BLaER1 (cell line): Measurements from ENCODE around the gene CLSTN2.

Experiments
- H3K27ac ChIP-seq: shearing (Covaris generic); formaldehyde crosslinking; 2 replicates; pipeline ENCODE4 v1.8.1; 2022
- H3K27me3 ChIP-seq: shearing (Covaris generic); formaldehyde crosslinking; 2 replicates; pipeline ENCODE4 v1.8.1; 2022
- H3K36me3 ChIP-seq: shearing (Covaris generic); formaldehyde crosslinking; 2 replicates; pipeline ENCODE4 v1.8.1; 2022
- H3K4me1 ChIP-seq: shearing (Covaris generic); formaldehyde crosslinking; 2 replicates; pipeline ENCODE4 v1.8.1; 2022
- H3K4me2 ChIP-seq: shearing (Covaris generic); formaldehyde crosslinking; 2 replicates; pipeline ENCODE4 v1.8.1; 2022
- H3K4me3 ChIP-seq: shearing (Covaris generic); formaldehyde crosslinking; 2 replicates; pipeline ENCODE4 v1.8.1; 2022
- H3K9ac ChIP-seq: shearing (Covaris generic); formaldehyde crosslinking; 2 replicates; pipeline ENCODE4 v1.8.1; 2022
- H3K9me3 ChIP-seq: shearing (Covaris generic); formaldehyde crosslinking; 2 replicates; pipeline ENCODE4 v1.8.1; 2022
- H4K20me1 ChIP-seq: shearing (Covaris generic); formaldehyde crosslinking; 2 replicates; pipeline ENCODE4 v1.8.1; 2022
- Cebpa-rat ChIP-seq: shearing (Covaris generic); IDR thresholded peaks from 2 replicates; pipeline ENCODE4 v1.8.1; 2022

Gene CLSTN2

DNA sequence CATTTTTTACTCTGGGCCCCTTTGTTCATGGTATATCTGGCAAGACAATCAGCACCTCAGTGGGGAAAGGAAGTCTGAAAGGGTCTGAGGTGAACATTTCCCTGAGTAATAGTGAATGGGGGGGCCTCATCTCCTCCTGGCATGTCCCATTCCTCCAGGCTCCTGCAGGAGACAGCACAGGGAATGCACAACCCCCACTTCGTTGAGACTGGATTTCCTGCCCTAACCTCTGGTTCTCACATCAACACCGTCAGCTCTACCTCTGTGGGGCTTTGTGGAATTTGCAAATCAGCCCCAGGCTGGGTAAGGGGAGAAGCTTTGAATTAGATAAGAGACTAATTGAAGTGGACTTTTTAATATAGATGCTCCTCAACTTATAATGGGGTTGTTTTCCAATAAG lies 574.5 kb downstream of the CLSTN2 start:
- Histone ChIP-seq H3K4me1 (no peaks in the 10 kb centered on the region), H3K9ac (no peak overlapping the region), H3K4me3 (no peak overlapping the region), H4K20me1 (no peaks in the 10 kb centered on the region), H3K4me2 (no peak overlapping the region), H3K27me3 (no peaks in the 10 kb centered on the region), H3K36me3 (no peaks in the 10 kb centered on the region), H3K27ac (no peak overlapping the region), H3K9me3 (no peaks in the 10 kb centered on the region)
- no peak for TF ChIP-seq Cebpa-rat

DNA sequence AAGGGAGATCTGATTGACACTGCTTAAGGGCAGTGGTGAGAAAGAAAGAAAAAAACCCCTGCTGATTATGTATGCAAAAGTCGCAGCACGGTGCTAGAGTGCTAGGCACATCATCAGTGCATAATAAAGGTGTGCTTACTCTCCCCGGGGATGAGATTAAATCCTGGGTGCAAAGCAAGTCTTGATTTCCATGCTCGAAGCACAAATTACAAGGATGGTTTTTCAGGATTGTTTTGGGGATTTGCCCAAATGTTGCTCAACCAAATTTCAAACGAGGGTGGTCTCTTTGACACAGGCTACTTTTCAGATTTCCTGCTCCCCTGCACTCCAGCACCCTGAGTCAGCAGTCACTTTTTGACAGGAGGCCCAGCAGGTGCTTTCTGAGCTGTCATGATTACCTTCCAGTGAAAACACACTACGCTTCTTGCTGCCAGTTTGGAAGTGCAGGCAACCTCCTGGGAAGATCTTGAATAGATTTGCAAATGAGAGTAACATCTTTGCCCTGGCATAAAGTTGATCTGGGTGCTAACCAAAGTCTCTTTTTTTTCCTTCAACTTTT lies 575.4 kb downstream of the CLSTN2 start:
- Histone ChIP-seq H3K27me3 (no peaks in the 10 kb centered on the region), H3K4me3 (no peak overlapping the region), H4K20me1 (no peaks in the 10 kb centered on the region), H3K9ac (no peak overlapping the region), H3K9me3 (no peaks in the 10 kb centered on the region), H3K4me2 (no peak overlapping the region), H3K36me3 (no peaks in the 10 kb centered on the region), H3K27ac (no peak overlapping the region), H3K4me1 (no peaks in the 10 kb centered on the region)
- no peak for TF ChIP-seq Cebpa-rat

DNA sequence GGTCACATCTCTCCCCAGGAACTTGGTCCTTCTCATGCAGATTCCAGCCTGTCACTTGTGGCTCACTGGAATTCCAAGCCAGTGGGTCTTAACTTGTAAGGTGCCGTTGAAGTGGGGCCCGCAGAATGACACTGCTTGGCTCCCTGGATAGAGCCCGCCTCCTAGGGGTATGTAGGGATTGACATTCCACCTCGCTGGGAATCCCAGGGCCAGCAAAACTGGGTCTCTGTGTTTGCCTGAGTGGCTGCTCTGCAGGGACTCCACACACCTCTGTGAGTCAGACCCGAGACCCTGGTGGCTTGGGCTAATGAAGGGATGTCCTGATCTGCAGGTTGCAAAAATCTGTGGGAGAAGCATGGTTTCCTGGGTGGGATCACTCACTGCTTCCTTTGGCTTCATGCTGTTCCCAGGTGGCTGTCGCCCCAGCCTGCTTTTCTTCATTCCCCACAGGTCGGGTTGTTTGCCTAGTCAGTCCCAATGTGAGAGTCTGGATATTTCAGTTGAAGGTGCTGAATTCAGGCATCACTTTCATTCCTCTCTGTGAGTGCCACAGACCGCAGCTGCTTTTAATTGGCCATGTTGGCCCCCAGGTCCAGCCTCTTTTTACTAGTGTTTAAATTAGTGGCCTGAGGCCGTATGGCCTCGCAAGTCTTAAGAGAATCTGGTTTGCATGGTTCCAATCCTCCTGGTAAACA lies 586.9 kb downstream of the CLSTN2 start:
- H3K9me3 ChIP-seq: 0 out of 2 replicates have a peak, but pooled peaks cover 12% of the 10 kb centered on the region
- H3K27ac ChIP-seq: no peak overlapping the region
- no peaks in the 10 kb centered on the region for H4K20me1 ChIP-seq
- H3K4me1 ChIP-seq: no peaks in the 10 kb centered on the region
- no peak for TF ChIP-seq Cebpa-rat
- no peaks in the 10 kb centered on the region for H3K27me3 ChIP-seq
- H3K4me3 ChIP-seq: no peak overlapping the region
- H3K36me3 ChIP-seq: no peaks in the 10 kb centered on the region
- no peak overlapping the region for H3K9ac ChIP-seq
- H3K4me2 ChIP-seq: no peak overlapping the region

DNA sequence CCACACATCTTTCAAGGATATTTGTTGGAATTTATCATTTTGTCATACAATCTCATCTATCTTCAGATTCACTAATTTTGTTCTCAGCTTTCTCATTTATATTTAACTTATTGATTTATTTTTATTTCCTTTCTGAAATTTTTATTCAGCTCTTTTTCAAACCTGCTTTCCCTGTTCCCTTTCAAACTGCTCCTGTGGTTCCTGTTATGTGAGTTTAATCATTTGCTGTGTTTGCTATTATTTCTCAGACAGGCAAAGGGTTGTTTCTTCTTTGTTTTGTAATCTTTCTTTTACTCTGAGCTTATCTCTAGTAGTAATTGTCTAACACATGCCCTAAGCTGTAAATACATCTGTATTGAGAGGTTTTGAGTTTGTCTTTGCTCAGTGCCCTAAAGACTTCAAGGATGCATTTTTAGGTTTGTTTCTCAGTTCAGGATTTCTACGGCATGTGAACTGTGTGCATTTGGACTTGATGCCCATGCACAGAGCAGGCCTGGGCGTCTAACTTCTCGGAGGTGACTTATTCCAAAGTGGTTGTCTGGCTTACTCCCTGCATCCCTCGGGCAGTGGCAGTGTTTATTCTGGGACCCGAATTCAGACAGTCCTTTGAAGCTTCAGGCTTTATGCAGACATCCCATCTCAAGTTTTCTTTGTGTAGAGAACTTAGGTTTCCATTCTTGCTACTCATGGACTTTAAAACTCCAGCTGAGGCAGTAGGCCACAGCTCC lies 587.8 kb downstream of the CLSTN2 start:
- Histone ChIP-seq H3K4me3 (no peak overlapping the region), H3K9ac (no peak overlapping the region), H4K20me1 (no peaks in the 10 kb centered on the region), H3K27ac (no peak overlapping the region), H3K27me3 (no peaks in the 10 kb centered on the region), H3K4me2 (no peak overlapping the region), H3K36me3 (no peaks in the 10 kb centered on the region), H3K9me3 (0 out of 2 replicates have a peak, but pooled peaks cover 11% of the 10 kb centered on the region), H3K4me1 (no peaks in the 10 kb centered on the region)
- TF ChIP-seq Cebpa-rat: no peak

DNA sequence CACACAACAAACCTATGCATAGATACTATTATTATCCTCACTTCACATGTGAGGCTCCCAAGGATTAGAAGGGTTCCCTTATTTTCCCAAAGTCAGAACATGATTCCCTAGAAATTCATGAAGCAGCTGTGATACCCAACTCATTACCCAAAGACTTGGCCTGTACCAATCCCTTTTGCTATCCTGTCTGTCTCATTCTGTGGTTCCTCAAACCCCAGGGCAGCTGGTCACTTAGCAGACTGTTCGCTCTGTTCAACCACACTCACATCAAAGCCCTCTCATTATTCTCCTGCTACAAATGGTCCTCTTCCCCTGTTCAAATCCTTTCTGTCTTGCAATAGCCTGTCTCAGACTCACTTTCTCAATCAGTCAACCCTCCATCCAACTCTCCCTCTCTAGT lies 588.6 kb downstream of the CLSTN2 start:
- Histone ChIP-seq H3K4me3 (no peak overlapping the region), H3K4me1 (no peaks in the 10 kb centered on the region), H3K9ac (no peak overlapping the region), H4K20me1 (no peaks in the 10 kb centered on the region), H3K9me3 (0 out of 2 replicates have a peak, but pooled peaks cover 6% of the 10 kb centered on the region), H3K27me3 (no peaks in the 10 kb centered on the region), H3K36me3 (no peaks in the 10 kb centered on the region), H3K27ac (no peak overlapping the region), H3K4me2 (no peak overlapping the region)
- no peak for TF ChIP-seq Cebpa-rat

DNA sequence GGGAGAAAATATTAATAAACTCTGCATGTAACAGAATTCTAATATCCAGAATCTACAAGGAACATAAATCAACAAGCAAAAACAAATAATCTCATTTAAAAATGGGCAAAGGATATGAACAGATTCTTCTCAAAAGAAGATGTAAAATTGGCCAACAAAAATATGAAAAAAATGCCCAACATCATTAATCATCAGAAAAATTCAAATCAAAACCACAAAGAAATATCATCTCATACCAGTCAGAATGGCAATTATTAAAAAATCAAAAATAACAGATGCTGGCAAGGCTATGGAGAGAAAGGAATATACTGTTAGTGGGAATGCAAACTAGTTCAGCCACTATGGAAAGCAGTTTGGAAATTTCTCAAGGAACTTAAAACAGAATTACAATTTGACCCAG lies 592.2 kb downstream of the CLSTN2 start:
- TF ChIP-seq Cebpa-rat: no peak
- no peaks in the 10 kb centered on the region for H4K20me1 ChIP-seq
- no peaks in the 10 kb centered on the region for H3K36me3 ChIP-seq
- no peak overlapping the region for H3K4me3 ChIP-seq
- no peak overlapping the region for H3K27ac ChIP-seq
- H3K27me3 ChIP-seq: no peaks in the 10 kb centered on the region
- no peaks in the 10 kb centered on the region for H3K4me1 ChIP-seq
- H3K4me2 ChIP-seq: no peak overlapping the region
- H3K9me3 ChIP-seq: no peaks in the 10 kb centered on the region
- no peak overlapping the region for H3K9ac ChIP-seq

DNA sequence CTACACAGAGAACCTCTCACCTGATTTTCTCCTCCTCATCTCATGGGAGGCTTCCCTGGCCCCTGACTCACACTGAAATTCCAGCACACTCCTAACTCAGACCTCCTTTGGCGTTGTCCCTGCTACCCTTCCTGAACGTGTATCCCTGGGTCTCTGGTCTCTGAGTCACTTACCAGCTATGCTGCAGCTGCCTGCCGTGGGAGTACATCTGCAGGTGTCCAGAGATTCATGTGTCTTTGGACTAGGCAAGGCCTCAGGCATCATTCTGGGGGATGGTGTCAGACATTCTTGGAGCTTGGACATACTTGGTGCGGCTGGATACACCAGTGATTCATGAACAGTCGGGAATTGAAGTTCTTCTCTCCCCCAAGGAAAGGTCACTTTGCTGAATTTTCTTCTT lies 594.1 kb downstream of the CLSTN2 start:
- Histone ChIP-seq H3K9ac (no peak overlapping the region), H3K9me3 (no peaks in the 10 kb centered on the region), H3K4me2 (no peak overlapping the region), H3K27me3 (no peaks in the 10 kb centered on the region), H3K36me3 (no peaks in the 10 kb centered on the region), H3K27ac (no peak overlapping the region), H3K4me3 (no peak overlapping the region), H4K20me1 (no peaks in the 10 kb centered on the region), H3K4me1 (no peaks in the 10 kb centered on the region)
- no peak for TF ChIP-seq Cebpa-rat

DNA sequence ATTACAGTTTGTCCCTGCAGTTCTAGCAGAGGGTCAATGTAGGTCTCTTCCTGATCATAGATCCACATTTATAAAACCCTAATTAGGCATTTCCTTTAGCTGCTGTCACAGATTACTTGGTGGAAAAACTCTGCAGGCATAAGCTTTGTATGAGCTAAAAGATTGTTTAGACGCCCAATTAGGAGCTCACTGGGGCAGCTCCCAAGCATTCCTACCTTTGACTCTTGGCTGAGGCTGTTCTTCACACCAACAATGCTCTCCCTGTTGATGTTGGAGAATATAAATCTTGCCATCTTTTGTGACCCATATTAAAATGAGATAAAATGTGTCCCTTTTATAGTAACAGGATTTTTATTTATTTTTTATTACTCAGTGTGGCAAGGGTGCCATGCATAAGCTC lies 594.6 kb downstream of the CLSTN2 start:
- Histone ChIP-seq H3K4me2 (no peak overlapping the region), H3K4me1 (no peaks in the 10 kb centered on the region), H3K9me3 (no peaks in the 10 kb centered on the region), H3K9ac (no peak overlapping the region), H4K20me1 (no peaks in the 10 kb centered on the region), H3K36me3 (no peaks in the 10 kb centered on the region), H3K27ac (no peak overlapping the region), H3K4me3 (no peak overlapping the region), H3K27me3 (no peaks in the 10 kb centered on the region)
- no peak for TF ChIP-seq Cebpa-rat

DNA sequence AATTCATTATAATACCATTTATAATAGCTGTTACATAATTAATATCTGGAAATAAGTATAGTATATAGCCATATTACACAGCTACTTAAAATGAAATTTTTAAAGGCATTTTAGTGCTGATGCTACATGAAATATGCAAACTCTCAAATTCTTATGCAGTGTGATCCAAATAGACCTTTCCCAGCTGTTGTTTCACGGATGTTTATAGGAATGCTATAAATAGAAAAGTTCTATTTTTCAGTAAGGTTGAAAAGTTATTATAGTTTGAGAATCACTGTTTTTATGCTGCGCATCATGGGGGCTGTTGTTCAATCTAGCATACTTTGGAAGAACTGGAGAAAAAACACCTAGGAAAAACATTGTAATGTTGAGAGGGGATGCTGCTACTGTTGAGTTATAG lies 595.1 kb downstream of the CLSTN2 start:
- no peak for TF ChIP-seq Cebpa-rat
- H3K27me3 ChIP-seq: no peaks in the 10 kb centered on the region
- H3K36me3 ChIP-seq: no peaks in the 10 kb centered on the region
- no peak overlapping the region for H3K27ac ChIP-seq
- H3K4me3 ChIP-seq: no peak overlapping the region
- 0 out of 2 replicates have a peak, but pooled peaks cover 4% of the 10 kb centered on the region for H3K9me3 ChIP-seq
- no peaks in the 10 kb centered on the region for H4K20me1 ChIP-seq
- no peaks in the 10 kb centered on the region for H3K4me1 ChIP-seq
- no peak overlapping the region for H3K4me2 ChIP-seq
- no peak overlapping the region for H3K9ac ChIP-seq

DNA sequence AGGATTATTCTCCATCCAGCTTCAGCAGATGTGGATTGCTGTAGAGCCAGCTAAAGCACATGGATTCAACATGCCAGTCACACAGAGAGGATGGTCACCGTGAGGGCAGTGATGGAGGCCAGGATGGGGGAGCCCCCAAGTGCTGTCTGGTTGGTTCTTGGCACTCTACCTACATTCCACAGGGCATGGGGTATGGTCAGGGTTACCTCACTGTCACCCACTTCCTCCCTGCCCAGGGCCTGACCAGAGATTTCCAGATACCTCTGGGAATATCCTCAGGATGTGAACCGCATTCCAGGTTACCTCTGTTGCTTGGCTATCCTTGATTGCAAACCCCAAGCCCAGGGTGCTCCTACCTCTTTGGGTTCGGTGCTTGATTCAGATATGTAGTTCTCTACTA lies 595.6 kb downstream of the CLSTN2 start:
- H3K27ac ChIP-seq: no peak overlapping the region
- H3K36me3 ChIP-seq: no peaks in the 10 kb centered on the region
- H3K4me3 ChIP-seq: no peak overlapping the region
- H3K4me1 ChIP-seq: no peaks in the 10 kb centered on the region
- no peak for TF ChIP-seq Cebpa-rat
- H3K27me3 ChIP-seq: no peaks in the 10 kb centered on the region
- H3K9me3 ChIP-seq: 0 out of 2 replicates have a peak, but pooled peaks cover 4% of the 10 kb centered on the region
- H4K20me1 ChIP-seq: no peaks in the 10 kb centered on the region
- H3K9ac ChIP-seq: no peak overlapping the region
- H3K4me2 ChIP-seq: no peak overlapping the region
